Natural killer cell treated with Interleukin-12 subunit alpha and Interleukin-12 subunit beta and Interleukin-15 and Interleukin-18, amount 100 ng/mL, for 72 hours (primary cell): ENCODE results near the gene MKNK1. TPM values are rescaled to one million over a fixed set of nuclear protein-coding genes. Genes with fewer than 3 reads are reported as not detected.

ENCODE experiments used
- total RNA-seq, 2 donors: library from RNA; stranded (reverse); gene quantifications; one replicate each; pipeline ENCODE4 v1.2.3, GENCODE V29; 2022

The MKNK1 gene
- total RNA-seq, 2 donors from 2014 or later = 63.7 to 89.9 TPM

Other genes with a start within 250 kb of the MKNK1 start
- gene FAAH, start 210.0 kb downstream of the MKNK1 start, total RNA-seq = 1 to 10 TPM; 4.1 to 6.6 TPM
- gene DMBX1, start 114.4 kb downstream of the MKNK1 start, total RNA-seq = under 1 TPM; 0.26 to 0.47 TPM
- not detected for gene KNCN, start 52.6 kb downstream of the MKNK1 start, total RNA-seq
- 10 to 100 TPM; 12.3 to 20.7 TPM for gene MOB3C, start 12.5 kb upstream of the MKNK1 start, total RNA-seq
- 10 to 100 TPM; 34.1 to 40.9 TPM for gene ATPAF1, start 64.1 kb upstream of the MKNK1 start, total RNA-seq
- gene TEX38, start 67.6 kb upstream of the MKNK1 start, total RNA-seq = under 1 TPM in 1 of 2 donors, not detected in 1; 0.59 TPM
- 10 to 100 TPM; 64.2 to 78.4 TPM for gene EFCAB14, start 114.8 kb upstream of the MKNK1 start, total RNA-seq
- gene CYP4B1, start 194.8 kb upstream of the MKNK1 start, total RNA-seq = not detected